ENCODE results near the gene GDPD2.

The GDPD2 gene

GRCh38 chrX:70452143-70452733 lies 29.1 kb downstream of the GDPD2 start (continued):
- no peak for TF ChIP-seq TSHZ2 (CRISPR knock-in tag; IDR thresholded peaks at IDR 0.05)
- no peak for TF ChIP-seq ESRRG (CRISPR knock-in tag; IDR thresholded peaks at IDR 0.05)

GRCh38 chrX:70453024-70453618 lies 30.0 kb downstream of the GDPD2 start:
- ATAC-seq, result no peak
- TF ChIP-seq POU6F1 (CRISPR knock-in tag; IDR thresholded peaks at IDR 0.05; ENCODE audit: borderline replicate concordance, low read depth), result no peak
- no peak for TF ChIP-seq GLIS3 (CRISPR knock-in tag; IDR thresholded peaks at IDR 0.05)
- TF ChIP-seq ARNTL (CRISPR knock-in tag; IDR thresholded peaks at IDR 0.05; ENCODE audit: borderline replicate concordance, low read depth), result no peak
- no peak for TF ChIP-seq ZNF70 (CRISPR knock-in tag; IDR thresholded peaks at IDR 0.05)
- no peak for TF ChIP-seq TSHZ2 (CRISPR knock-in tag; IDR thresholded peaks at IDR 0.05)

DNA sequence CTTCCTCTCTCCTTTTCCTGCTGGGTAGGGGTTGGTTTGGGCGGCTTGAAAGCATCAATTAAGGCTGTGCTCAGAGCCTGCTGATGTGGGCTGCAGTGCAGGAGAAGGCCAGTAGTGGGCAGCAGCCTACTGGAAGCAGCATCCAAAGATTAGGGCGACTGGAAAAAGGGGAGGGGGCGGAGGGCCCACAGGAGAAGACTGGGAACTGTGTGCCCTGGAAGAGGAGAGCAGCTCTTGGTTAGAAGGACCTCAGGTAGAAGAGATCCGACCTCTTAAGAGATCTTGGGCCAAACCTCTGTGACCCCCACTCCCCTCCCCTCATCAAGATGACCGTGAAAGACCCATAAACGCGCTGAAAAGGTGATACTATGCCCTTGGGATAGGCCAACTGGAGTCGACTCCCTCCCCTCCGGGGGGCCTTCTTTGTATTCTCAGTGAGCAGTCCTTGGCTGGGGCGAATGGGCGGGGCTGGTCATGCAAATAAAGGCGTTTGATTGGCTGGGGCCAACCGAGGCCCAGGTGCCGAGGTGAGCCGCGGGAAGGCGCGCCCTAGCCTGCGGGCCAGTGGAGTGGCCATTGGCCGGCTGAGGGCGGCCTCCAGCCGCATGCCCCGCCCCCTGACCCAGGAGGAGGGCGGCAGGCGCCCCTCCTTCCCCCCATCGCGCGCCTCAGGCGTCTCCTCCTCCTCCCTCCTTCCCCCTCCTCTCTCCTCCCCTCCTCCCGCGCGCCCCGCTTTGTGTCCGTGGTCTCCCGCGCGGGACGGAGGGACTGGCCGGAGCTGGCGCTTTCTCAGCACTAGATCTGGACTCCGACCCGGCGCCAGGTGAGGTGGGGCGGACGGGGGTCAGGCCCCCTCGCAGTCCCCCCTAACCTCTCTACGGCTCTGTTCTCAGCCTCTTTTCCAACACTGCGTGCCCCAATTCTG lies 31.6 kb downstream of the GDPD2 start:
- peak; percentile 83 for ATAC-seq
- TF ChIP-seq ZFP3 (CRISPR knock-in tag; IDR thresholded peaks at IDR 0.05), result no peak
- TF ChIP-seq ZC3H10 (CRISPR knock-in tag; IDR thresholded peaks at IDR 0.05), result no peak
- no peak for TF ChIP-seq ZFP30 (CRISPR knock-in tag; IDR thresholded peaks at IDR 0.05)
- no peak for TF ChIP-seq GLIS3 (CRISPR knock-in tag; IDR thresholded peaks at IDR 0.05)
- TF ChIP-seq, protein P1, sequence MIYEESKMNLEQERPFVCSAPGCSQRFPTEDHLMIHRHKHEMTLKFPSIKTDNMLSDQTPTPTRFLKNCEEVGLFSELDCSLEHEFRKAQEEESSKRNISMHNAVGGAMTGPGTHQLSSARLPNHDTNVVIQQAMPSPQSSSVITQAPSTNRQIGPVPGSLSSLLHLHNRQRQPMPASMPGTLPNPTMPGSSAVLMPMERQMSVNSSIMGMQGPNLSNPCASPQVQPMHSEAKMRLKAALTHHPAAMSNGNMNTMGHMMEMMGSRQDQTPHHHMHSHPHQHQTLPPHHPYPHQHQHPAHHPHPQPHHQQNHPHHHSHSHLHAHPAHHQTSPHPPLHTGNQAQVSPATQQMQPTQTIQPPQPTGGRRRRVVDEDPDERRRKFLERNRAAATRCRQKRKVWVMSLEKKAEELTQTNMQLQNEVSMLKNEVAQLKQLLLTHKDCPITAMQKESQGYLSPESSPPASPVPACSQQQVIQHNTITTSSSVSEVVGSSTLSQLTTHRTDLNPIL (CRISPR knock-in tag; IDR thresholded peaks at IDR 0.05; ENCODE audit: low read depth), result no peak
- no peak for TF ChIP-seq ZNF70 (CRISPR knock-in tag; IDR thresholded peaks at IDR 0.05)
- TF ChIP-seq ARNTL (CRISPR knock-in tag; IDR thresholded peaks at IDR 0.05; ENCODE audit: borderline replicate concordance, low read depth), result no peak
- TF ChIP-seq PPARA (CRISPR knock-in tag; IDR thresholded peaks at IDR 0.05; ENCODE audit: borderline replicate concordance), result no peak
- no peak for TF ChIP-seq CSDC2 (CRISPR knock-in tag; IDR thresholded peaks at IDR 0.05)
- no peak for TF ChIP-seq TSHZ2 (CRISPR knock-in tag; IDR thresholded peaks at IDR 0.05)
- TF ChIP-seq, protein P2, sequence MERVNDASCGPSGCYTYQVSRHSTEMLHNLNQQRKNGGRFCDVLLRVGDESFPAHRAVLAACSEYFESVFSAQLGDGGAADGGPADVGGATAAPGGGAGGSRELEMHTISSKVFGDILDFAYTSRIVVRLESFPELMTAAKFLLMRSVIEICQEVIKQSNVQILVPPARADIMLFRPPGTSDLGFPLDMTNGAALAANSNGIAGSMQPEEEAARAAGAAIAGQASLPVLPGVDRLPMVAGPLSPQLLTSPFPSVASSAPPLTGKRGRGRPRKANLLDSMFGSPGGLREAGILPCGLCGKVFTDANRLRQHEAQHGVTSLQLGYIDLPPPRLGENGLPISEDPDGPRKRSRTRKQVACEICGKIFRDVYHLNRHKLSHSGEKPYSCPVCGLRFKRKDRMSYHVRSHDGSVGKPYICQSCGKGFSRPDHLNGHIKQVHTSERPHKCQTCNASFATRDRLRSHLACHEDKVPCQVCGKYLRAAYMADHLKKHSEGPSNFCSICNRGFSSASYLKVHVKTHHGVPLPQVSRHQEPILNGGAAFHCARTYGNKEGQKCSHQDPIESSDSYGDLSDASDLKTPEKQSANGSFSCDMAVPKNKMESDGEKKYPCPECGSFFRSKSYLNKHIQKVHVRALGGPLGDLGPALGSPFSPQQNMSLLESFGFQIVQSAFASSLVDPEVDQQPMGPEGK (CRISPR knock-in tag; IDR thresholded peaks at IDR 0.05; ENCODE audit: borderline replicate concordance), result no peak
- no peak for TF ChIP-seq OSR1 (CRISPR knock-in tag; IDR thresholded peaks at IDR 0.05)
- TF ChIP-seq ZNF8 (CRISPR knock-in tag; IDR thresholded peaks at IDR 0.05), result no peak
- no peak for TF ChIP-seq ESRRG (CRISPR knock-in tag; IDR thresholded peaks at IDR 0.05)
- TF ChIP-seq POU6F1 (CRISPR knock-in tag; IDR thresholded peaks at IDR 0.05; ENCODE audit: borderline replicate concordance, low read depth), result no peak
- no peak for TF ChIP-seq CSRNP3 (CRISPR knock-in tag; IDR thresholded peaks at IDR 0.05)
